Choroid plexus epithelial cell (primary cell): ENCODE data around the gene LINGO4.

Experiments
- DNase-seq: peaks from one replicate; pipeline ENCODE4 v3.0.0-alpha.2; 2010; ENCODE audit warnings: low read depth
- H3K4me3 ChIP-seq: 2 replicates; pipeline ENCODE4 v1.5.1; 2011; ENCODE audit warnings: low read depth, mild to moderate bottlenecking, control low read depth, low read length, moderate library complexity
- TF ChIP-seq, protein P1 (sequence below): conservative IDR thresholded peaks from 2 replicates; pipeline ENCODE4 v1.5.1; 2011; ENCODE audit warnings: low read depth, mild to moderate bottlenecking, control low read depth, inconsistent platforms, low read length, moderate library complexity

LINGO4 gene

DNA sequence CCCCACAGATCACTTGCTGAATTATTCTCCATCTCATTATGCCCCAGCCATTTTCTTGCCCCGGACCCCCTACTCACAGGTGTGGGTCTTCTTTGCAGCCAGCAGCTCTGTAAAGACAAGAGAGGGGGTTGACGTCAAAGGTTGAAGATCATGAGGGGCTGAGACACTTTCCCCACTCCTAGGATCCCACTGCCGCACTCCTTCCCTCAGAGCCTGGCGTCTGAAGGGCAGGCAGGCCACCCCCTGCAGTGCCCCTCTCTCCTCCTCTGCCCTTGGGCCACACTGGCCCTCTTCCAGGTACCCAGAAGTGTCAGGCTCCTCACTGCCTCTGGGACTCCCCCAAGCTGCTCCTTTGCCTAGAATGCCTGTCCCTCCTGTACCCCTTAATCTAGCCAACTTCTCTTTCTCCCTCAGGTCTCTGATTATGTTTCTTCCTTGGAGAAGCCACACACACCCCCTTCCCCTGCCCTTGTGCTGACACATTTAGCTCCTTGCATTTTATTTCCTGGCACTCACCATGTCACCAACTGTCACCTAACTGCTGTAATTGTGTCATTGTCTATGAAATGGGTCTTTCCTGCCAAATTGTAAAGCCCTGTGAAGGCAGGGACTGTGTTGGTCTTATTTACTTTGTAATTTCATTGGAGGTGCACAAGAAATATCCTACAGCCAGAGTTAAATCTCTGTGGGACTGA is 24.3 kb upstream of the LINGO4 start:
- no peak overlapping the region for H3K4me3 ChIP-seq
- no peak for DNase-seq
- TF ChIP-seq, protein P1, sequence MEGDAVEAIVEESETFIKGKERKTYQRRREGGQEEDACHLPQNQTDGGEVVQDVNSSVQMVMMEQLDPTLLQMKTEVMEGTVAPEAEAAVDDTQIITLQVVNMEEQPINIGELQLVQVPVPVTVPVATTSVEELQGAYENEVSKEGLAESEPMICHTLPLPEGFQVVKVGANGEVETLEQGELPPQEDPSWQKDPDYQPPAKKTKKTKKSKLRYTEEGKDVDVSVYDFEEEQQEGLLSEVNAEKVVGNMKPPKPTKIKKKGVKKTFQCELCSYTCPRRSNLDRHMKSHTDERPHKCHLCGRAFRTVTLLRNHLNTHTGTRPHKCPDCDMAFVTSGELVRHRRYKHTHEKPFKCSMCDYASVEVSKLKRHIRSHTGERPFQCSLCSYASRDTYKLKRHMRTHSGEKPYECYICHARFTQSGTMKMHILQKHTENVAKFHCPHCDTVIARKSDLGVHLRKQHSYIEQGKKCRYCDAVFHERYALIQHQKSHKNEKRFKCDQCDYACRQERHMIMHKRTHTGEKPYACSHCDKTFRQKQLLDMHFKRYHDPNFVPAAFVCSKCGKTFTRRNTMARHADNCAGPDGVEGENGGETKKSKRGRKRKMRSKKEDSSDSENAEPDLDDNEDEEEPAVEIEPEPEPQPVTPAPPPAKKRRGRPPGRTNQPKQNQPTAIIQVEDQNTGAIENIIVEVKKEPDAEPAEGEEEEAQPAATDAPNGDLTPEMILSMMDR: no peak

- TF ChIP-seq, protein P1: no peak
- H3K4me3 ChIP-seq: no peak overlapping the region
- peak; percentile 28 for DNase-seq
Measured at GRCh38 chr1:151828921-151829320, 23.7 kb upstream of the LINGO4 start.

- TF ChIP-seq, protein P1: no peak
- no peak overlapping the region for H3K4me3 ChIP-seq
- no peak for DNase-seq
Measured at GRCh38 chr1:151827853-151828252, 22.6 kb upstream of the LINGO4 start.

GRCh38 chr1:151825751-151826660 is 20.8 kb upstream of the LINGO4 start:
- H3K4me3 ChIP-seq: no peak overlapping the region
- TF ChIP-seq, protein P1: no peak
- DNase-seq: no peak

GRCh38 chr1:151825204-151825603 is 20.0 kb upstream of the LINGO4 start:
- no peak for DNase-seq
- H3K4me3 ChIP-seq: no peak overlapping the region
- TF ChIP-seq, protein P1: no peak

- no peak overlapping the region for H3K4me3 ChIP-seq
- no peak for DNase-seq
- TF ChIP-seq, protein P1: no peak
Measured at GRCh38 chr1:151823175-151823574, 18.0 kb upstream of the LINGO4 start.
